ENCODE measurements around the gene AMHR2. TPM values are rescaled to one million over a fixed set of nuclear protein-coding genes. Genes with fewer than 3 reads are reported as not detected.
"Not testable (repeated sequence)": the region's sequence is repeated elsewhere in the genome, so short reads cannot be mapped to it uniquely, and the experiment has no call there.

AMHR2 gene
- total RNA-seq, 4 donors from 2014 or later, result 0.27 TPM; not detected in 3

DNA sequence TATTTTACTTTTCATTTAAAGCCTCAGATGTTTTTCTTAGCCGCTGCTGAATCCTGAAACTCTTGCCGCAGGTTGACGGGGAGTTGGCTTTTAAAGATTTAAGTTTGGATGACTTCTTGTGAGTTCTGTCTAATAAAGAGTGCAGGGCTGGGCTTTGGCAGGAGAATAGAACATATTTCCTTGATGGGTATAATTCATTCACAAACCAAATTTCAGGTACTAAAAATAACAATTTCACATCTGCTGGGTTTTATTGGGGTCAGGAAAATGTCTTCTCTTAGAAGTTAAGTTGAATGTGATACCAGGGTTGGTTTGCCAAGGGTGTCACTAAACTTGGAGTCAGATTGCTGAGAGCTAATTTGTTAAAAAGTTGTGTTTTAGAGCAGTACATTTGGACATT is 34.0 kb upstream of the AMHR2 start:
- intact Hi-C loops (cut with DNase I; ENCODE audit: low total_unique reads), result loop anchor here (2.0 kb wide), 1 partner anchor 23 kb away; no protein-coding TSS in a partner anchor
- in situ Hi-C loops (cut with MboI; ENCODE audit: low pct_ligation_motif_present in 1 of 4, low pct_unique_long_range_greater_than_20kb in 1 of 4, low sequenced_read_pairs in 3 of 4), result no loop called here
- no peaks in the 10 kb centered on the region for H3K9me3 ChIP-seq
- peaks cover 0 to 10% (median 4%) of the 10 kb centered on the region in 4 donors for H3K36me3 ChIP-seq
- H3K27ac ChIP-seq, result peak overlapping the region; percentile 78 to 84 (median 80)
- H3K4me1 ChIP-seq, result peaks cover 35 to 74% (median 63%) of the 10 kb centered on the region in 4 donors
- no peak for DNase-seq
- no peak for TF ChIP-seq POLR2AphosphoS5 (IDR thresholded peaks at IDR 0.05)
- TF ChIP-seq EP300 (IDR thresholded peaks at IDR 0.05; ENCODE audit: low read depth), result no peak
- TF ChIP-seq, protein P1, sequence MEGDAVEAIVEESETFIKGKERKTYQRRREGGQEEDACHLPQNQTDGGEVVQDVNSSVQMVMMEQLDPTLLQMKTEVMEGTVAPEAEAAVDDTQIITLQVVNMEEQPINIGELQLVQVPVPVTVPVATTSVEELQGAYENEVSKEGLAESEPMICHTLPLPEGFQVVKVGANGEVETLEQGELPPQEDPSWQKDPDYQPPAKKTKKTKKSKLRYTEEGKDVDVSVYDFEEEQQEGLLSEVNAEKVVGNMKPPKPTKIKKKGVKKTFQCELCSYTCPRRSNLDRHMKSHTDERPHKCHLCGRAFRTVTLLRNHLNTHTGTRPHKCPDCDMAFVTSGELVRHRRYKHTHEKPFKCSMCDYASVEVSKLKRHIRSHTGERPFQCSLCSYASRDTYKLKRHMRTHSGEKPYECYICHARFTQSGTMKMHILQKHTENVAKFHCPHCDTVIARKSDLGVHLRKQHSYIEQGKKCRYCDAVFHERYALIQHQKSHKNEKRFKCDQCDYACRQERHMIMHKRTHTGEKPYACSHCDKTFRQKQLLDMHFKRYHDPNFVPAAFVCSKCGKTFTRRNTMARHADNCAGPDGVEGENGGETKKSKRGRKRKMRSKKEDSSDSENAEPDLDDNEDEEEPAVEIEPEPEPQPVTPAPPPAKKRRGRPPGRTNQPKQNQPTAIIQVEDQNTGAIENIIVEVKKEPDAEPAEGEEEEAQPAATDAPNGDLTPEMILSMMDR (IDR thresholded peaks at IDR 0.05), result no peak
- TF ChIP-seq POLR2A (IDR thresholded peaks at IDR 0.05), result no peak
- peak overlapping the region in 1 of 4 donors; percentile 13 for H3K4me3 ChIP-seq
- WGBS, 2 donors (ENCODE audit: low coverage in 1 of 2), result 89 to 100% methylated on average over 1 to 3 of the region's 3 CpGs
- no peaks in the 10 kb centered on the region for H3K27me3 ChIP-seq

- Histone ChIP-seq H3K27ac (peak overlapping the region; percentile 78 to 84 (median 80)), H3K36me3 (peaks cover 0 to 8% (median 0%) of the 10 kb centered on the region in 4 donors), H3K4me3 (no peak overlapping the region), H3K27me3 (no peaks in the 10 kb centered on the region), H3K4me1 (peaks cover 26 to 60% (median 45%) of the 10 kb centered on the region in 4 donors), H3K9me3 (no peaks in the 10 kb centered on the region)
- DNase-seq, result no peak
- TF ChIP-seq, protein P1 (IDR thresholded peaks at IDR 0.05), result no peak
- TF ChIP-seq POLR2A (IDR thresholded peaks at IDR 0.05) (no peak), POLR2AphosphoS5 (IDR thresholded peaks at IDR 0.05) (no peak), EP300 (IDR thresholded peaks at IDR 0.05; ENCODE audit: low read depth) (no peak)
- intact Hi-C loops (cut with DNase I; ENCODE audit: low total_unique reads) (loop anchor here (2.0 kb wide), 1 partner anchor 21 kb away; no protein-coding TSS in a partner anchor), in situ Hi-C loops (cut with MboI; ENCODE audit: low pct_ligation_motif_present in 1 of 4, low pct_unique_long_range_greater_than_20kb in 1 of 4, low sequenced_read_pairs in 3 of 4) (no loop called here)
- 40 to 51% methylated on average over 4 to 5 of the region's 5 CpGs for WGBS, 2 donors (ENCODE audit: low coverage in 1 of 2)
Observed at GRCh38 chr12:53391724-53392123, 31.9 kb upstream of the AMHR2 start.

GRCh38 chr12:53399896-53400295 is 23.8 kb upstream of the AMHR2 start:
- intact Hi-C loops (cut with DNase I; ENCODE audit: low total_unique reads), result no loop called here
- in situ Hi-C loops (cut with MboI; ENCODE audit: low pct_ligation_motif_present in 1 of 4, low pct_unique_long_range_greater_than_20kb in 1 of 4, low sequenced_read_pairs in 3 of 4), result no loop called here
- Histone ChIP-seq H3K36me3 (peaks cover 0 to 11% (median 5%) of the 10 kb centered on the region in 4 donors), H3K9me3 (no peaks in the 10 kb centered on the region), H3K4me1 (peaks cover 3 to 25% (median 8%) of the 10 kb centered on the region in 4 donors), H3K27ac (no peak overlapping the region), H3K27me3 (no peaks in the 10 kb centered on the region), H3K4me3 (no peak overlapping the region)
- 94 to 100% methylated on average over 2 to 7 of the region's 7 CpGs for WGBS, 2 donors (ENCODE audit: low coverage in 1 of 2)
- TF ChIP-seq POLR2AphosphoS5 (IDR thresholded peaks at IDR 0.05), result no peak
- DNase-seq, result no peak

GRCh38 chr12:53402351-53402750 is 21.3 kb upstream of the AMHR2 start:
- H3K4me3 ChIP-seq; H3K27ac ChIP-seq; H3K9me3 ChIP-seq; H3K27me3 ChIP-seq; DNase-seq; in situ Hi-C loops (cut with MboI; ENCODE audit: low pct_ligation_motif_present in 1 of 4, low pct_unique_long_range_greater_than_20kb in 1 of 4, low sequenced_read_pairs in 3 of 4); intact Hi-C loops (cut with DNase I; ENCODE audit: low total_unique reads): not testable (repeated sequence)
- Histone ChIP-seq H3K4me1 (peaks cover 0 to 16% (median 5%) of the 10 kb centered on the region in 4 donors), H3K36me3 (peaks cover 0 to 22% (median 8%) of the 10 kb centered on the region in 4 donors)
- WGBS, 2 donors (ENCODE audit: low coverage in 1 of 2), result 98 to 100% methylated on average over 3 to 16 of the region's 16 CpGs

DNA sequence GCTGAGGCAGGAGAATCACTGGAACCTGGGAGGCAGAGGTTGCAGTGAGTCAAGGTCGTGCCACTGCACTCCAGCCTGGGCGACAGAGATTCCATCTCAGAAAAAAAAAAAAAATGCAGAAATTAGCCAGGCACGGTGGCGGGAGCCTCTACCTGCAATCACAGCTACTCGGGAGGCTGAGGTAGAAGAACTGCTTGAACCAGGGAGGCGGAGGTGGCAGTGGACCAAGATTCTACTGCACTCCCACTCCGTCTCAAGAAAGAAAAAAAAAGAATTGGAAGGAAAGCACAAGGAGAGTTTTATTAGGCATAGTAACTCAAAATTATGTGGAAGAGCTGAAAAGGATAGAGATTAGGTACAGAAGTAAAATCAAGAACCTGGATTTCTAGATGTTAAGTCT is 20.8 kb upstream of the AMHR2 start:
- in situ Hi-C loops (cut with MboI; ENCODE audit: low pct_ligation_motif_present in 1 of 4, low pct_unique_long_range_greater_than_20kb in 1 of 4, low sequenced_read_pairs in 3 of 4), result no loop called here
- Histone ChIP-seq H3K9me3 (no peaks in the 10 kb centered on the region), H3K27ac (no peak overlapping the region), H3K4me1 (peaks cover 0 to 15% (median 5%) of the 10 kb centered on the region in 4 donors), H3K36me3 (peaks cover 0 to 28% (median 11%) of the 10 kb centered on the region in 4 donors), H3K27me3 (no peaks in the 10 kb centered on the region), H3K4me3 (no peak overlapping the region)
- 79 to 83% methylated on average over 6 to 7 of the region's 7 CpGs for WGBS, 2 donors (ENCODE audit: low coverage in 1 of 2)
- no peak for TF ChIP-seq EP300 (IDR thresholded peaks at IDR 0.05; ENCODE audit: low read depth)
- TF ChIP-seq, protein P1 (IDR thresholded peaks at IDR 0.05), result no peak
- no peak for TF ChIP-seq POLR2A (IDR thresholded peaks at IDR 0.05)
- no peak for TF ChIP-seq POLR2AphosphoS5 (IDR thresholded peaks at IDR 0.05)
- intact Hi-C loops (cut with DNase I; ENCODE audit: low total_unique reads), result no loop called here
- no peak for DNase-seq
